Mucosa of rectum (tissue), 2 donors: Measurements from ENCODE around the gene SERPINF2.

Experiments used
- H3K27ac ChIP-seq, 2 donors: one replicate each; pipeline ENCODE4 v1.7.0; 2013; ENCODE audit warnings: inconsistent platforms in 2 of 2, low read depth in 2 of 2, low read length in 2 of 2
- H3K27me3 ChIP-seq, 2 donors: one replicate each; pipeline ENCODE4 v1.7.0; 2013; ENCODE audit warnings: low read length in 2 of 2; ENCODE audit not compliant: control insufficient read depth in 2 of 2, insufficient read depth in 2 of 2
- H3K36me3 ChIP-seq, 2 donors: one replicate each; pipeline ENCODE4 v1.7.0; 2013; ENCODE audit warnings: low read length in 2 of 2; ENCODE audit not compliant: control insufficient read depth in 2 of 2, insufficient read depth in 2 of 2
- H3K4me1 ChIP-seq, 2 donors: one replicate each; pipeline ENCODE4 v1.7.0; 2013; ENCODE audit warnings: low read length in 2 of 2, mild to moderate bottlenecking in 1 of 2; ENCODE audit not compliant: control insufficient read depth in 2 of 2, insufficient read depth in 2 of 2
- H3K4me3 ChIP-seq, 2 donors: one replicate each; pipeline ENCODE4 v1.7.0; 2013; ENCODE audit warnings: low read length in 2 of 2
- H3K9ac ChIP-seq, 2 donors: one replicate each; pipeline ENCODE4 v1.7.0; 2013; ENCODE audit warnings: low read length in 2 of 2, low read depth in 1 of 2, mild to moderate bottlenecking in 1 of 2
- H3K9me3 ChIP-seq, 2 donors: one replicate each; pipeline ENCODE4 v1.7.0; 2013; ENCODE audit warnings: low read length in 2 of 2; ENCODE audit not compliant: control insufficient read depth in 2 of 2
- donor health status: healthy.
- donor health status: Normal muscosa, but diverticular disease.

The SERPINF2 gene

DNA sequence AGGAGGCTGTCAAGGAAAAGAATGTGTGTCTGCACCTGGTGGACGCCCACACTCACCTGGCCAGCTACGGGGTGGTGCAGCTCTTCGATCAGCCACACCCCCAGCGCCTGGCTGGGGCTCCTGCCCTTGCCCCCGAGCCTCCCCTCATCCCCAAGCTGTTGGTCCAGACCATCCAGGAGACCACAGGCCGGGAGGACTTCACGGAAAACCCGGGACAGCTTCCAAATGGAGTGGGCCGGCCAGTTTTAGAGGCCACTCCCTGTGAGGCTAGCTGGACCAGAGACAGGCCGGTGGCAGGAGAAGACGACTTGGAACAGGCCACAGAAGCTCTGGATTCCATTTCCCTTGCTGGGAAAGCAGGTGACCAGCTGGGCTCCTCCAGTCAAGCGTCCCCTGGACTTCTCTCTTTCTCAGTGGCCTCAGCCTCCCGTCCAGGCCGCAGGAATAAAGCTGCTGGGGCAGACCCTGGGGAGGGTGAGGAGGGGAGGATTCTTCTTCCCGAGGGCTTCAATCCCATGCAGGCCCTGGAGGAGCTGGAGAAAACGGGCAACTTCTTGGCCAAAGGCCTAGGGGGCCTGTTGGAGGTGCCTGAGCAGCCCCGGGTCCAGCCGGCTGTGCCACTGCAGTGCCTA lies 15.9 kb upstream of the SERPINF2 start:
- peaks cover 9 to 21% of the 10 kb centered on the region in 2 donors for H3K36me3 ChIP-seq
- no peak overlapping the region for H3K4me3 ChIP-seq
- H3K4me1 ChIP-seq = peaks cover 19 to 23% of the 10 kb centered on the region in 2 donors

GRCh38 chr17:1727258-1727789 lies 15.3 kb upstream of the SERPINF2 start:
- Histone ChIP-seq H3K36me3 (peaks cover 9 to 21% of the 10 kb centered on the region in 2 donors), H3K4me3 (no peak overlapping the region), H3K9me3 (no peaks in the 10 kb centered on the region), H3K9ac (no peak overlapping the region), H3K4me1 (peaks cover 19 to 23% of the 10 kb centered on the region in 2 donors), H3K27ac (no peak overlapping the region), H3K27me3 (no peaks in the 10 kb centered on the region)

More for the DNA sequence above, 15.9 kb upstream of the SERPINF2 start:
- H3K9ac ChIP-seq = no peak overlapping the region
- no peaks in the 10 kb centered on the region for H3K27me3 ChIP-seq
- H3K27ac ChIP-seq = no peak overlapping the region
- H3K9me3 ChIP-seq = no peaks in the 10 kb centered on the region

DNA sequence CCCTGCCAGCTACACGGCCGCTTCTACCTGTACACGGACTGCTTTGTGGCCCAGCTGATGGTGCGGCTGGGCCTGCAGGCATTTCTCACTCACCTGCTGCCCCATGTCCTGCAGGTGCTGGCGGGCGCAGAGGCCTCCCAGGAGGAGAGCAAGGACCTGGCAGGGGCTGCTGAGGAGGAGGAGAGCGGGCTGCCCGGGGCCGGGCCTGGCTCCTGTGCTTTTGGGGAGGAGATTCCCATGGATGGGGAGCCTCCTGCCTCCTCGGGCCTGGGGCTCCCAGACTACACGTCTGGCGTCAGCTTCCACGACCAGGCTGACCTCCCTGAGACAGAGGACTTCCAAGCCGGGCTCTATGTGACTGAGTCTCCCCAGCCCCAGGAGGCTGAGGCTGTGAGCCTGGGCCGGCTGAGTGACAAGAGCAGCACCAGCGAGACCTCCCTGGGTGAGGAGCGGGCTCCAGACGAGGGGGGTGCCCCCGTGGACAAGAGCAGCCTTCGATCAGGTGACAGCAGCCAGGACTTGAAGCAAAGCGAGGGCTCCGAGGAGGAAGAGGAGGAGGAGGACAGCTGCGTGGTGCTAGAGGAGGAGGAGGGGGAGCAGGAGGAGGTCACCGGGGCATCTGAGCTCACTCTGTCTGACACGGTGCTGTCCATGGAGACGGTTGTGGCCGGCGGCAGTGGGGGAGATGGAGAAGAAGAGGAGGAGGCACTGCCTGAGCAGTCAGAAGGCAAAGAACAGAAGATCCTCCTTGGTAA lies 14.6 kb upstream of the SERPINF2 start:
- H3K9ac ChIP-seq = no peak overlapping the region
- no peaks in the 10 kb centered on the region for H3K27me3 ChIP-seq
- peaks cover 12 to 26% of the 10 kb centered on the region in 2 donors for H3K36me3 ChIP-seq
- H3K4me3 ChIP-seq = no peak overlapping the region
- H3K4me1 ChIP-seq = peaks cover 17 to 20% of the 10 kb centered on the region in 2 donors
- H3K9me3 ChIP-seq = no peaks in the 10 kb centered on the region
- no peak overlapping the region for H3K27ac ChIP-seq

DNA sequence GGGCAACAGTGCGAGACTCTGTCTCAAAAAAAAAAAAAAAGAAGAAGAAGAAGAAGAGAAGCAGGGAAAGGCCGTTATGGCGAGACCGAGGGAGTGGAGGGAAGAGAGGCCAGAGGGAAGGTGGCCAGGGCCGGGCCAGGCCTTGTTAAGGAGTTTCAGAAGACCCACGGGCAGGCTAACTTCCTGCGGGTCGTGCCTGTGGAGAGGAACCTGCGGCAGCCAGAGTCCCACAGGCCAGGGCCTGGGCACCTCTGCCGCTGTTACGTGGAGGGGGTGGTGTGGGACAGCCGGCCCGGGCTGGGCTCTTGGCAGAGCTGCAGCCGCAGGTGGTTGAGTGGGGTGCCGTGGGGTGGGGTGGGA lies 12.7 kb upstream of the SERPINF2 start:
- Histone ChIP-seq H3K4me3 (no peak overlapping the region), H3K27me3 (no peaks in the 10 kb centered on the region), H3K9ac (no peak overlapping the region), H3K36me3 (peaks cover 18 to 34% of the 10 kb centered on the region in 2 donors), H3K9me3 (no peaks in the 10 kb centered on the region), H3K4me1 (peaks cover 12% of the 10 kb centered on the region in 2 donors), H3K27ac (peak overlapping the region; percentile 47 to 77)

DNA sequence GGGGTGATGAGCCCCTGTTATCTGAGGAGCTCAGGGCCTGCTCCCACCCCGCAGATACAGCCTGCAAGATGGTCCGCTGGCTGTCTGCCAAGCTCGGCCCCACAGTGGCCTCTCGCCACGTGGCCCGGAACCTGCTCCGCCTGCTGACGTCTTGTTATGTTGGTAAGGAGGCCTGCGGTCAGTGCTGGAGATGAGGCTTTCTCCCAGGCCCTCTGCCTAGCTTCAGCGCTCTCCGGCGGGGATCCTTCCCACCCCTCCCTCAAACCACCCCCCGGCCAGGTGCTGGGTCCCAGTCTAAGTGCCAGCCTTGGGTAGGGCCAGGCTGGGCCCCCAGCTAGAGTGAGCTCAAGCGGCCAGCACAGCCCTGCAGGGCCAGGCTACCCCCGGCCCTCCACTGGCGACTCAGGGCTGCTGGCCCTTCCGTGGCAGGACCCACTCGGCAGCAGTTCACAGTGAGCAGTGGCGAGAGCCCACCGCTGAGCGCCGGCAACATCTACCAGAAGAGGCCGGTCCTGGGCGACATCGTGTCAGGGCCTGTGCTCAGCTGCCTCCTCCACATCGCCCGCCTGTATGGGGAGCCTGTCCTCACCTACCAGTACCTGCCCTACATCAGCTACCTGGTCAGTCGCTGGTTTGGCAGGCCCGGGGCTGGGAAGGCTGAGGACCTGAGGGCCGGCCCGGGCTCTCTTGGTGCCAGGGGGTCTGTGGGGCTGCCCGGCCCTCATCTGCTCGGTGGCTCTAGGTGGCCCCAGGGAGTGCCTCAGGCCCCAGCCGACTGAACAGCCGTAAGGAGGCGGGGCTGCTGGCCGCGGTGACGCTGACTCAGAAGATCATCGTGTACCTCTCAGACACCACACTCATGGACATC lies 12.1 kb upstream of the SERPINF2 start:
- H3K4me3 ChIP-seq = no peak overlapping the region
- peak overlapping the region; percentile 32 to 51 for H3K9ac ChIP-seq

GRCh38 chr17:1731194-1731506 lies 11.5 kb upstream of the SERPINF2 start:
- Histone ChIP-seq H3K36me3 (peaks cover 23 to 37% of the 10 kb centered on the region in 2 donors), H3K4me1 (peaks cover 4 to 6% of the 10 kb centered on the region in 2 donors), H3K27me3 (no peaks in the 10 kb centered on the region), H3K4me3 (no peak overlapping the region), H3K9ac (no peak overlapping the region), H3K27ac (peak overlapping the region in 1 of 2 donors; percentile 77), H3K9me3 (no peaks in the 10 kb centered on the region)

More for the DNA sequence above, 12.1 kb upstream of the SERPINF2 start:
- Histone ChIP-seq H3K4me1 (peaks cover 6 to 8% of the 10 kb centered on the region in 2 donors), H3K27ac (peak overlapping the region; percentile 77), H3K36me3 (peaks cover 20 to 34% of the 10 kb centered on the region in 2 donors), H3K9me3 (no peaks in the 10 kb centered on the region), H3K27me3 (no peaks in the 10 kb centered on the region)

DNA sequence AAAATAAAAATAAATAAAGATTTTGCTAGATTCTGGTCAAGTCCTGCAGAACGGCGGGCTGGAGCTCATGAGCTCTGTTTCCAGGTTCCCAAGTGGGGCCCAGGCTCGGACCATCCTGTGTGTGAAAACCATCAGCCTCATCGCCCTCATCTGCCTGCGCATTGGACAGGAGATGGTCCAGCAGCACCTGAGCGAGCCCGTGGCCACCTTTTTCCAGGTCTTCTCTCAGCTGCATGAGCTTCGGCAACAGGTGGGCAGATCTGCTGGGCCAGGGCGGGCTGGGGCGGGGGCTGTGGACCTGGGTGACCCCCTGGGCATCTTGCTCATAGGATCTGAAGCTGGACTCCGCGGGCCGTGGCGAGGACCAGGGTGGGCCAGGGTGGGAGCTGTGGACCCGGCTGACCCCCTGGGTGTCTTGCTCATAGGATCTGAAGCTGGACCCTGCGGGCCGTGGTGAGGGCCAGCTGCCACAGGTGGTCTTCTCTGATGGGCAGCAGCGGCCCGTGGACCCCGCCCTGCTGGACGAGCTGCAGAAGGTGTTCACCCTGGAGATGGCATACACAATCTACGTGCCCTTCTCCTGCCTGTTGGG lies 10.3 kb upstream of the SERPINF2 start:
- Histone ChIP-seq H3K9ac (no peak overlapping the region), H3K9me3 (no peaks in the 10 kb centered on the region), H3K36me3 (peaks cover 24 to 36% of the 10 kb centered on the region in 2 donors), H3K27me3 (no peaks in the 10 kb centered on the region), H3K27ac (no peak overlapping the region), H3K4me3 (no peak overlapping the region), H3K4me1 (peaks cover 6 to 9% of the 10 kb centered on the region in 2 donors)

DNA sequence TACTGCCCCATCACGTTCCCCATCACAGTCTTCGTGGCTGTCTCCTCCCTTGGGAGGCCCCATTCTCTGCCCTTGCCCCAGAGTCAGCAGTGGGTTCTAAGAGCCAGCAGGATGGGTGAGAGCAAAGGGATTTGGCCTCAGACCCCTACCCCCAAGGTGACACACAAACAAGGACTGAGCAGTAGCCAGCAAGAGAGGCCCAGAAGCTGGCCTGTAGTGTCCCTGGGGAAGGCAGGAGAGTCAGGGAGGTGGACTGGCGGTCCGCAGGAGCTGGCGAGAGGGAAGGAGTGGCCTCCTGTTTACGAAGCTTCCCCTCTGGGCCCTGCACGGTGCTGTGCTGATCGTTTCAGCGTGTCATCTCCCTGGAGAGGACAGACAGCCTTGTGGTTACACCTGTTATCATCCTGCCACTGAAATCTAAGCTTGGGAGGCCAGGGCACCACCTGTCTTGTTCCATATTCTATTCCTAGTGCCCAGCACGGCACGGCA lies 9.8 kb upstream of the SERPINF2 start:
- no peak overlapping the region for H3K4me3 ChIP-seq
- no peak overlapping the region for H3K27ac ChIP-seq
- H3K36me3 ChIP-seq = peaks cover 27 to 35% of the 10 kb centered on the region in 2 donors
- H3K27me3 ChIP-seq = no peaks in the 10 kb centered on the region
- H3K9ac ChIP-seq = no peak overlapping the region
- H3K4me1 ChIP-seq = peaks cover 6 to 9% of the 10 kb centered on the region in 2 donors
- H3K9me3 ChIP-seq = no peaks in the 10 kb centered on the region

DNA sequence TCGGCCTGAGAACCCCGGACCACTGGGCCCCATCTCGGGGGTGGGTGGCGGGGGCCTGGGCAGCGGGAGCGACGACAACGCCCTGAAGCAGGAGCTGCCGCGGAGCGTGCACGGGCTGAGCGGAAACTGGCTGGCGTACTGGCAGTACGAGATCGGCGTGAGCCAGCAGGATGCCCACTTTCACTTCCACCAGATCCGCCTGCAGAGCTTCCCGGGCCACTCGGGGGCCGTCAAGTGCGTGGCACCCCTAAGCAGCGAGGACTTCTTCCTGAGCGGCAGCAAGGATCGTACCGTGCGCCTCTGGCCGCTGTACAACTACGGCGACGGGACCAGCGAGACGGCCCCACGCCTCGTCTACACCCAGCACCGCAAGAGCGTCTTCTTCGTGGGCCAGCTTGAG lies 8.9 kb upstream of the SERPINF2 start:
- peaks cover 6 to 9% of the 10 kb centered on the region in 2 donors for H3K4me1 ChIP-seq
- H3K9me3 ChIP-seq = no peaks in the 10 kb centered on the region
- H3K27me3 ChIP-seq = no peaks in the 10 kb centered on the region
- no peak overlapping the region for H3K27ac ChIP-seq
- H3K4me3 ChIP-seq = no peak overlapping the region
- H3K36me3 ChIP-seq = peaks cover 23 to 31% of the 10 kb centered on the region in 2 donors
- no peak overlapping the region for H3K9ac ChIP-seq
